ENCODE measurements around the gene NTF3. TPM values are rescaled to one million over a fixed set of nuclear protein-coding genes. Genes with fewer than 3 reads are reported as not detected.

NTF3 gene
- 13.0 and 16.7 TPM in 2 replicates for total RNA-seq (ENCODE audit: low replicate concordance)
- long read RNA-seq, transcript NTF3-202 (2 exons, 1,336 nt), result major isoform, 50 of 70 reads
- long read RNA-seq, partial matches to known transcripts, result 0 of 70 reads
- long read RNA-seq, other reads (novel, unspliced or antisense), result 17 of 70 reads

- no peaks in the 10 kb centered on the region for H3K9me3 Mint-ChIP-seq
- H3K4me1 Mint-ChIP-seq (ENCODE audit: unreplicated experiment), result peaks cover 28% of the 10 kb centered on the region
- peak within 1 kb of the TSS; percentile 85 for H3K27ac Mint-ChIP-seq
- peaks cover 52% of the 10 kb centered on the region for H3K27me3 Mint-ChIP-seq
- H3K36me3 Mint-ChIP-seq, result no peaks in the 10 kb centered on the region
- no peak for DNase-seq (ENCODE audit: extremely low spot score, unreplicated experiment)
- H3K4me3 Mint-ChIP-seq, result no peak within 1 kb of the TSS
- no peak for TF ChIP-seq CTCF (conservative IDR thresholded peaks at IDR 0.05)
Observed at GRCh38 chr12:5432011-5432400, at the start of gene NTF3. NTF3 (plus strand) TSS chr12:5432108; CDS start chr12:5432325, 217 bp downstream.

GRCh38 chr12:5384015-5384414, 47.9 kb upstream of the NTF3 start:
- Mint-ChIP-seq H3K4me1 (ENCODE audit: unreplicated experiment) (peaks cover 7% of the 10 kb centered on the region), H3K36me3 (peaks cover 5% of the 10 kb centered on the region), H3K4me3 (no peak overlapping the region), H3K27ac (no peak overlapping the region), H3K27me3 (peaks cover 39% of the 10 kb centered on the region), H3K9me3 (no peaks in the 10 kb centered on the region)
- DNase-seq (ENCODE audit: extremely low spot score, unreplicated experiment), result no peak
- no peak for TF ChIP-seq CTCF (conservative IDR thresholded peaks at IDR 0.05)

- H3K27ac Mint-ChIP-seq, result no peak overlapping the region
- no peak for DNase-seq (ENCODE audit: extremely low spot score, unreplicated experiment)
- H3K27me3 Mint-ChIP-seq, result peaks cover 43% of the 10 kb centered on the region
- peaks cover 4% of the 10 kb centered on the region for H3K4me1 Mint-ChIP-seq (ENCODE audit: unreplicated experiment)
- no peaks in the 10 kb centered on the region for H3K9me3 Mint-ChIP-seq
- H3K4me3 Mint-ChIP-seq, result no peak overlapping the region
- no peak for TF ChIP-seq CTCF (conservative IDR thresholded peaks at IDR 0.05)
- H3K36me3 Mint-ChIP-seq, result peaks cover 5% of the 10 kb centered on the region
Observed at GRCh38 chr12:5388581-5389535, 43.0 kb upstream of the NTF3 start.

- Mint-ChIP-seq H3K27ac (no peak overlapping the region), H3K9me3 (no peaks in the 10 kb centered on the region), H3K4me3 (no peak overlapping the region), H3K27me3 (peaks cover 42% of the 10 kb centered on the region), H3K4me1 (ENCODE audit: unreplicated experiment) (peaks cover 5% of the 10 kb centered on the region), H3K36me3 (peaks cover 8% of the 10 kb centered on the region)
- DNase-seq (ENCODE audit: extremely low spot score, unreplicated experiment), result no peak
- no peak for TF ChIP-seq CTCF (conservative IDR thresholded peaks at IDR 0.05)
Observed at GRCh38 chr12:5390174-5390799, 41.6 kb upstream of the NTF3 start.

GRCh38 chr12:5391653-5392052, 40.3 kb upstream of the NTF3 start:
- Mint-ChIP-seq H3K36me3 (peaks cover 11% of the 10 kb centered on the region), H3K27ac (peak overlapping the region; percentile 6), H3K27me3 (peaks cover 48% of the 10 kb centered on the region), H3K4me1 (ENCODE audit: unreplicated experiment) (peaks cover 15% of the 10 kb centered on the region), H3K9me3 (no peaks in the 10 kb centered on the region), H3K4me3 (no peak overlapping the region)
- TF ChIP-seq CTCF (conservative IDR thresholded peaks at IDR 0.05), result no peak
- no peak for DNase-seq (ENCODE audit: extremely low spot score, unreplicated experiment)

Data from type B pancreatic cell (in vitro differentiated cells).